GM12878 (cell line): ENCODE measurements around the gene ACAD11.

ENCODE experiments used
- BCL11A ChIP-seq: IDR thresholded peaks from 2 replicates; pipeline ENCODE4 v1.6.1; 2011; ENCODE audit warnings: low read depth, low read length
- EP300 ChIP-seq, 2 experiments: fragments of 150-350 bp in 1 of 2; IDR thresholded peaks; 2 replicates each; pipeline ENCODE4 v1.6.1; 2011 to 2012; ENCODE audit warnings: low read depth in 2 of 2, low read length in 2 of 2, borderline replicate concordance in 1 of 2, improper control_type of control experiment in 1 of 2, inconsistent platforms in 1 of 2; ENCODE audit not compliant: control insufficient read depth in 1 of 2
- POLR2A ChIP-seq: IDR thresholded peaks from 2 replicates; pipeline ENCODE4 v1.6.1; 2011; ENCODE audit warnings: low read depth, mild to moderate bottlenecking, low read length
- TF ChIP-seq, protein P1 (sequence below): fragments of 450-650 bp; IDR thresholded peaks from 2 replicates; pipeline ENCODE4 v1.6.1; 2018; ENCODE audit warnings: borderline replicate concordance, mild to moderate bottlenecking; ENCODE audit not compliant: partially characterized antibody
- TF ChIP-seq, protein P2 (sequence below), 3 experiments: IDR thresholded peaks in 2 of 3; conservative IDR thresholded peaks in 1 of 3; 2 replicates each; pipeline ENCODE4 v1.5.1; 2011; ENCODE audit warnings: low read depth in 3 of 3, low read length in 3 of 3, mild to moderate bottlenecking in 3 of 3, control low read depth in 2 of 3, moderate library complexity in 2 of 3, inconsistent platforms in 1 of 3, mixed read lengths in 1 of 3; ENCODE audit not compliant: control insufficient read depth in 2 of 3, insufficient read depth in 1 of 3; ENCODE audit errors: extremely low read depth in 1 of 3

GRCh38 chr3:132694991-132695390 lies 35.4 kb upstream of the ACAD11 start:
- TF ChIP-seq, protein P1, sequence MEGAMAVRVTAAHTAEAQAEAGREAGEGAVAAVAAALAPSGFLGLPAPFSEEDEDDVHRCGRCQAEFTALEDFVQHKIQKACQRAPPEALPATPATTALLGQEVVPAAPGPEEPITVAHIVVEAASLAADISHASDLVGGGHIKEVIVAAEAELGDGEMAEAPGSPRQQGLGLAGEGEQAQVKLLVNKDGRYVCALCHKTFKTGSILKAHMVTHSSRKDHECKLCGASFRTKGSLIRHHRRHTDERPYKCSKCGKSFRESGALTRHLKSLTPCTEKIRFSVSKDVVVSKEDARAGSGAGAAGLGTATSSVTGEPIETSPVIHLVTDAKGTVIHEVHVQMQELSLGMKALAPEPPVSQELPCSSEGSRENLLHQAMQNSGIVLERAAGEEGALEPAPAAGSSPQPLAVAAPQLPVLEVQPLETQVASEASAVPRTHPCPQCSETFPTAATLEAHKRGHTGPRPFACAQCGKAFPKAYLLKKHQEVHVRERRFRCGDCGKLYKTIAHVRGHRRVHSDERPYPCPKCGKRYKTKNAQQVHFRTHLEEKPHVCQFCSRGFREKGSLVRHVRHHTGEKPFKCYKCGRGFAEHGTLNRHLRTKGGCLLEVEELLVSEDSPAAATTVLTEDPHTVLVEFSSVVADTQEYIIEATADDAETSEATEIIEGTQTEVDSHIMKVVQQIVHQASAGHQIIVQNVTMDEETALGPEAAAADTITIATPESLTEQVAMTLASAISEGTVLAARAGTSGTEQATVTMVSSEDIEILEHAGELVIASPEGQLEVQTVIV: no peak
- TF ChIP-seq POLR2A (no peak), EP300 (IDR thresholded peaks at IDR 0.05; ENCODE audit: borderline replicate concordance in 1 of 2, control insufficient read depth in 1 of 2, low read depth in 2 of 2, low read length in 2 of 2) (no peak), BCL11A (no peak)
- TF ChIP-seq, protein P2, sequence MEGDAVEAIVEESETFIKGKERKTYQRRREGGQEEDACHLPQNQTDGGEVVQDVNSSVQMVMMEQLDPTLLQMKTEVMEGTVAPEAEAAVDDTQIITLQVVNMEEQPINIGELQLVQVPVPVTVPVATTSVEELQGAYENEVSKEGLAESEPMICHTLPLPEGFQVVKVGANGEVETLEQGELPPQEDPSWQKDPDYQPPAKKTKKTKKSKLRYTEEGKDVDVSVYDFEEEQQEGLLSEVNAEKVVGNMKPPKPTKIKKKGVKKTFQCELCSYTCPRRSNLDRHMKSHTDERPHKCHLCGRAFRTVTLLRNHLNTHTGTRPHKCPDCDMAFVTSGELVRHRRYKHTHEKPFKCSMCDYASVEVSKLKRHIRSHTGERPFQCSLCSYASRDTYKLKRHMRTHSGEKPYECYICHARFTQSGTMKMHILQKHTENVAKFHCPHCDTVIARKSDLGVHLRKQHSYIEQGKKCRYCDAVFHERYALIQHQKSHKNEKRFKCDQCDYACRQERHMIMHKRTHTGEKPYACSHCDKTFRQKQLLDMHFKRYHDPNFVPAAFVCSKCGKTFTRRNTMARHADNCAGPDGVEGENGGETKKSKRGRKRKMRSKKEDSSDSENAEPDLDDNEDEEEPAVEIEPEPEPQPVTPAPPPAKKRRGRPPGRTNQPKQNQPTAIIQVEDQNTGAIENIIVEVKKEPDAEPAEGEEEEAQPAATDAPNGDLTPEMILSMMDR (IDR thresholded peaks at IDR 0.05 in 2 of 3, conservative IDR thresholded peaks at IDR 0.05 in 1 of 3; ENCODE audit: control insufficient read depth in 2 of 3, extremely low read depth in 1 of 3, insufficient read depth in 1 of 3, low read depth in 3 of 3, low read length in 3 of 3): no peak
